GM20000 (cell line): ENCODE data around the gene PNPT1.
"Not testable (repeated sequence)": the region's sequence is repeated elsewhere in the genome, so short reads cannot be mapped to it uniquely, and the experiment has no call there.

ENCODE experiments used
- DNase-seq: peaks from one replicate; pipeline ENCODE4 v3.0.0; 2012; ENCODE audit warnings: low spot score
- CTCF ChIP-seq: IDR thresholded peaks from 2 replicates; pipeline ENCODE4 v1.5.1; 2012; ENCODE audit warnings: mild to moderate bottlenecking, control low read depth; ENCODE audit errors: extremely low read depth, missing control alignments

Gene PNPT1

GRCh38 chr2:55707751-55708150 lies 14.1 kb upstream of the PNPT1 start:
- no peak for TF ChIP-seq CTCF
- DNase-seq, result no peak

- DNase-seq, result not testable (repeated sequence)
Measured at GRCh38 chr2:55706258-55706657, 12.6 kb upstream of the PNPT1 start.

- DNase-seq, result no peak
- TF ChIP-seq CTCF, result no peak
Measured at GRCh38 chr2:55705027-55705653, 11.5 kb upstream of the PNPT1 start.

- TF ChIP-seq CTCF, result no peak
Measured at GRCh38 chr2:55703350-55703749, 9.7 kb upstream of the PNPT1 start.

GRCh38 chr2:55692740-55693139 lies 904 bp downstream of the PNPT1 start:
- not testable (repeated sequence) for DNase-seq

More at GRCh38 chr2:55703350-55703749, 9.7 kb upstream of the PNPT1 start:
- DNase-seq, result no peak

- no peak for TF ChIP-seq CTCF
- no peak for DNase-seq
Measured at GRCh38 chr2:55672630-55673029, 21.0 kb downstream of the PNPT1 start.

GRCh38 chr2:55668956-55669355 lies 24.7 kb downstream of the PNPT1 start:
- no peak for DNase-seq

GRCh38 chr2:55653255-55653654 lies 40.4 kb downstream of the PNPT1 start:
- no peak for TF ChIP-seq CTCF
- no peak for DNase-seq

More at GRCh38 chr2:55668956-55669355, 24.7 kb downstream of the PNPT1 start:
- TF ChIP-seq CTCF, result no peak
